Kidney (tissue), 14 donors: ENCODE data around the gene PARN. TPM values are rescaled to one million over a fixed set of nuclear protein-coding genes. Genes with fewer than 3 reads are reported as not detected.

Source experiments
- DNase-seq, 5 donors: peaks; one replicate each; pipeline ENCODE4 v3.0.0-alpha.2; 2013 to 2020
- FAIRE-seq: peaks from 2 replicates; lab custom pipeline; 2012; peaks lifted over from hg19 to GRCh38; lab: Jason Lieb, UNC
- H3K27ac ChIP-seq, 2 donors: one replicate each; pipeline ENCODE4 v1.7.0; 2013; ENCODE audit warnings: low read depth in 2 of 2, low read length in 2 of 2, inconsistent platforms in 1 of 2
- H3K27me3 ChIP-seq: one replicate; pipeline ENCODE4 v1.7.1; 2013; ENCODE audit warnings: low read length, inconsistent platforms; ENCODE audit not compliant: control insufficient read depth, insufficient read depth
- H3K36me3 ChIP-seq, 3 donors: one replicate each; pipeline versions ENCODE4 v1.7.0 to v1.7.1; 2013; ENCODE audit warnings: low read length in 3 of 3, control low read depth in 1 of 3, inconsistent platforms in 1 of 3; ENCODE audit not compliant: insufficient read depth in 3 of 3, control insufficient read depth in 2 of 3
- H3K4me1 ChIP-seq, 3 donors: one replicate each; pipeline versions ENCODE4 v1.7.0 to v1.7.1; 2013; ENCODE audit warnings: low read length in 3 of 3, inconsistent platforms in 1 of 3, low read depth in 1 of 3; ENCODE audit not compliant: control insufficient read depth in 2 of 3, insufficient read depth in 2 of 3
- H3K4me3 ChIP-seq, 3 donors: one replicate each; pipeline versions ENCODE4 v1.7.0 to v1.8.1; 2013; ENCODE audit warnings: low read length in 3 of 3, control low read depth in 1 of 3, inconsistent platforms in 1 of 3
- H3K9ac ChIP-seq, 3 donors: one replicate each; pipeline versions ENCODE4 v1.7.0 to v1.7.1; 2013; ENCODE audit warnings: low read length in 3 of 3, control low read depth in 1 of 3, inconsistent platforms in 1 of 3
- H3K9me3 ChIP-seq, 3 donors: one replicate each; pipeline versions ENCODE4 v1.7.0 to v1.7.1; 2013; ENCODE audit warnings: low read length in 3 of 3, control low read depth in 1 of 3, inconsistent platforms in 1 of 3; ENCODE audit not compliant: control insufficient read depth in 2 of 3, insufficient read depth in 1 of 3
- CTCF ChIP-seq: IDR thresholded peaks from 3 replicates; pipeline ENCODE4 v1.5.1; 2012; ENCODE audit warnings: mild to moderate bottlenecking, moderate library complexity, borderline replicate concordance; ENCODE audit not compliant: insufficient read depth; ENCODE audit errors: extremely low read depth
- intact Hi-C: fragments of 100-400 bp; cut with DNase I; formaldehyde crosslinking; loops from one replicate; pipeline ENCODE4 v1.11.1; 2022
- polyA plus RNA-seq: library from polyadenylated mRNA; stranded (reverse); fragments of 350-450 nt; fragmentation: Illumina TruSeq; extraction: RNeasy Lipid Tissue Mini Kit (QIAGEN cat#74804); gene quantifications from one replicate; pipeline ENCODE4 v1.2.3, GENCODE V29; 2014; ENCODE audit warnings: low read depth, low replicate concordance; ENCODE audit not compliant: insufficient read depth
- total RNA-seq: library from RNA; stranded (reverse); fragmentation: NEBNext Ultra II Directional; extraction: Animal tissue kit (Norgen Biotek cat#: 25700); gene quantifications from one replicate; pipeline ENCODE4 v1.2.1, GENCODE V29; 2021
- donor health status: control.
- donor health status: control.
- donor health status: control.
- donor health status: control.
- donor health status: control.
- donor health status: DM: yes; HTN: yes; CAD: no.
- donor health status: Normal renal cell carcinoma (clear cell type).

Gene PARN
- total and polyA plus RNA-seq, 2 donors from 2014 or later = 17.3 to 32.5 TPM

GRCh38 chr16:14499110-14499509, 130.9 kb downstream of the PARN start:
- DNase-seq (no peak), FAIRE-seq (no peak)
- Histone ChIP-seq H3K27ac (peak overlapping the region in 1 of 2 donors; percentile 19), H3K4me3 (no peak overlapping the region), H3K27me3 (no peaks in the 10 kb centered on the region), H3K9me3 (no peaks in the 10 kb centered on the region), H3K9ac (no peak overlapping the region), H3K4me1 (peaks cover 2 to 27% (median 22%) of the 10 kb centered on the region in 3 donors), H3K36me3 (no peaks in the 10 kb centered on the region)
- no peak for TF ChIP-seq CTCF
- intact Hi-C loops = no loop called here

- Histone ChIP-seq H3K27ac (no peak overlapping the region), H3K4me3 (no peak overlapping the region), H3K4me1 (peaks cover 2 to 26% (median 20%) of the 10 kb centered on the region in 3 donors), H3K36me3 (no peaks in the 10 kb centered on the region), H3K9ac (no peak overlapping the region), H3K9me3 (no peaks in the 10 kb centered on the region), H3K27me3 (no peaks in the 10 kb centered on the region)
- no peak for FAIRE-seq
- no peak for TF ChIP-seq CTCF
- intact Hi-C loops = no loop called here
- DNase-seq = no peak
These were observed 132.6 kb downstream of the PARN start for GRCh38 chr16:14497245-14498082.

GRCh38 chr16:14496786-14497185, 133.3 kb downstream of the PARN start:
- no peak for TF ChIP-seq CTCF
- DNase-seq (no peak), FAIRE-seq (no peak)
- Histone ChIP-seq H3K27ac (no peak overlapping the region), H3K36me3 (no peaks in the 10 kb centered on the region), H3K9ac (no peak overlapping the region), H3K4me1 (peaks cover 2 to 19% (median 19%) of the 10 kb centered on the region in 3 donors), H3K9me3 (no peaks in the 10 kb centered on the region), H3K4me3 (no peak overlapping the region), H3K27me3 (no peaks in the 10 kb centered on the region)
- intact Hi-C loops = no loop called here
